NCI-H2107 treated with DMSO at 0.1 percent for 48 hours (cell line): ENCODE measurements around the gene TERT.
A peak's percentile ranks its signal among the peaks of the same experiment; 100 is the strongest.

Source experiments
- DNase-seq: peaks from one replicate; lab custom pipeline; 2025; ENCODE audit not compliant: unreplicated experiment; lab: John Stamatoyannopoulos, UW

TERT gene

DNA sequence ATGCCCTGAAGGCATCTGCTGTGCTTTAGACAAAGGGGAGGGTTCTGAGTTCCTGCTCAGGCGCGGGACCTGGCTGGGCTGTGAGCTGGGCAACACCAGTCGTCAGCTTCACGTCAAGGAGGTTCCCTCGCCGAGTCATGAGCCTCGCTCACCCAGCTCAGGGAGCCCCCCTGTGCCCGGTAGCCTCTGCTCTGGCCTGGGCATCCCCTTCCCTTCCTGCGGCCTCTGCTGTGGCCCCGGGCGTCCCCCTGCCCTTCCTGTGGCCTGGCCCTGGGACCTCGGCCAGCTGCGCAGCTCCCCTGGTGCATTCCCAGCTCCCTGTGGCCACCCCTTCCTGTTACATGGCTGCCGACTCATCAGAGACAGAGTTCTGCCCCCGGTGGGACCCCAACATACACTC lies 29.8 kb downstream of the TERT start:
- DNase-seq: no peak

DNA sequence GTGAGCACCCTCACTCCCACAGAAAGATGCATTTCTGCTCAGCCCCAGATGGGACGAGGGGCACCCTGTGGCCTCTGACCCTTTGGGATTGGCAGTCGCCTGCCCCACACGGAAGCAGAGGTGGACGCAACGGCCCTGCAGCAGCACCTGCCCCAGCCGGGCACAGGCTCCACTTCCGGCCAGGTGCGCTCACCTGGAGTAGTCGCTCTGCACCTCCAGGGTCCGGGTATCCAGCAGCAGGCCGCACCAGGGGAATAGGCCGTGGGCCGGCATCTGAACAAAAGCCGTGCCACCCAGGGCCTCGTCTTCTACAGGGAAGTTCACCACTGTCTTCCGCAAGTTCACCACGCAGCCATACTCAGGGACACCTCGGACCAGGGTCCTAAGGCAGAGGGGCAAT lies 30.7 kb downstream of the TERT start:
- no peak for DNase-seq

DNA sequence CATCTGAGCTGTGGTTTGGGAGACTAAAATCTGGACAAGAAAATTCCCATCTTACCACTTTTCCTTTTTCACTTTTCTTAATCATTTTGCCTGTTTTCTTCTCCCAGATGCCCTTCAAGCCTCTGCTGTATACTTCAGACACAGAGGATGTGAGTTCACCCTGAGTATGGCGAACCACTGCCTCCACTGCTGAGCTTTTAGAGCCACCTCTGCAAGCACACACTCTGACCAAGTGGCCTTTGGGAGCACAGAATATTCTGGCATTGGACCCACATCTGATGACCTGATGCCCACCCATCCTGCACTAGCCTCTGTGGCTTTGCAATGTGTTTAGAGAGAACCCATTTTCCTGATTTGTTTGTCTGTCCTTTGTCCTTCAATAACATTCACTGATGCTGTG lies 32.5 kb downstream of the TERT start:
- DNase-seq: no peak

DNA sequence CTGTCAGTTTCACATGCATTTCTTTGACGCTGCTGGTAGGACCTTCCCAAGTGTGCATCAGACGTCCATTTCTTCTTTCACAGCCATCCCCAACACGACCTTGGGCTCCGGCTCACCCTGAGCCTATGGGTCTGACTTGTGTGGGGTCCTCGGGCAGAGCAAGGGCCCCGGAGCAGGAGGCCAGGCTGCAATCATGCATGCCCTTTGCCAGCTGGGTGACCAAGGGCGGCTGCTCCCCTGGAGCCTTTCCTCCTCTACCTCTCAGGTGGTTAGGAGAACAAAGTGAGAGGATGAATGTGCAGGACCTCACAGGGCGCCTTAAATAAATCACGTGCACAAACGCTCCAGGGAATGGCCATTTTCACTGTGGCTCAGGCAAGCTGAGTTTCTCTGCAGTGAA lies 33.2 kb downstream of the TERT start:
- no peak for DNase-seq

DNA sequence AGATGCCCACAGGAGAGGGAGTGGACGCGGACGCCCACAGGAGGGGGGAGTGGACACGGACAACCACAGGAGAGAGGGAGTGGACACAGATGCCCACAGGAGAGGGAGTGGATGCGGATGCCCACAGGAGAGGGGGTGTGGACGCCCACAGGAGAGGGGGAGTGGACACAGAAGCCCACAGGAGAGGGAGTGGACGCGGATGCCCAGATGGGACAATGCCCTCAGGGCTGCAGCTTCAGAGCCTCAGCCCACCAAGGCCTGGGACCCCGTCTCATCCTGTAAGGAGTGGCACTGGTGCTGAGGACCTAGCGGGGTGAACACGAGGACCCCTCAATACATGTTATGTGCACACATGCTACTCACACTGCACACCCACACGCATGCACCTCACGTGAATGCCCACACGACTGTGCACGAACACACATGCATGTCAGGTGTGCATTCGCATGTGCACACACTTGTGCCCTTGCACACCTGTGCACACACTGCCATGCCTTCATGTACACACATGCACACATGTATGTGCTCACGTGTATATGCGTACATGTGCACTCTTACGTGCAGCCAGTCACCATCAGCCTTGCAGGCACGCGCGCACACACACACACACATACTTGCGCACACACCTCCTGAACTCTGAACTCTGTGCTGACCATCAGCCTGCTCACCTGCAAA lies 34.9 kb downstream of the TERT start:
- no peak for DNase-seq

DNA sequence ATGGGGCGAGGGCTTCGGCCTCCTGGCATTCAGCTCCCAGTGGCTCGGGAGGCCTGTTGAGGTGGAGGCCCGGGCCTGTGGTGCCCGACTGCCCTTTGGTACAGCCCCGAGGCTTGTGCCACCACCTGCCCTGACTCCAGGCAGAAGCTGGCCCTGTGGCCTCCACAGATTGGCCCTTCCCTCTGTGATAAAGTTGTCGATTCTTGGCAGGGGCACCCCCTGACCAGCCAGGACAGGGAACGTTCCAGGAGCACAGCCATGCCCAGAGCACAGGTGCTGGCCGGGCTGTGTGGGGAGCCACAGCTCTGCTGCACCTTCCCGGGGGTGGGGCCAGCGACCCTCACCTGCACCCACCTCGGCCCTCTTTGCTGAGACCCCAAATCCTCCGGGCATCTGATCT lies 37.0 kb downstream of the TERT start:
- no peak for DNase-seq

DNA sequence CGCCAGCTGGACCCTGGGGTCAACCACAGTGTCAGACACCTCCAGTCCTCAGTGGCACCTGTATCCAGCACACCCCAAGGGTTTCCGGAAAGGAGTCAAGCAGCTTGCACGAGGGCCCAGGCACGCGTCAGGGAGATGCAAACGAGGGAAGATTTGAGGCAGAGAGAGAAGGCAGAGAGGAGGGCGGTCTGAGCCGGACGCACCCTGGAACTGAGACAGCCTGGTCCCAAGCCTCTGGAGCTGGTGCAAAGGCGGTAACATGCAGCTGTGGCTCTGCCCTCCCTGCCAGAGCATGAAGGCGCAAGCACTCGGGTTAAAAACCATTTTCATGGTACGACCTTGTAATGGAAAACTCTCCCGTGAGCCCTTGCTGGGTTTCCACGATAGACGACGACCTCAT lies 37.5 kb downstream of the TERT start:
- DNase-seq: no peak

DNA sequence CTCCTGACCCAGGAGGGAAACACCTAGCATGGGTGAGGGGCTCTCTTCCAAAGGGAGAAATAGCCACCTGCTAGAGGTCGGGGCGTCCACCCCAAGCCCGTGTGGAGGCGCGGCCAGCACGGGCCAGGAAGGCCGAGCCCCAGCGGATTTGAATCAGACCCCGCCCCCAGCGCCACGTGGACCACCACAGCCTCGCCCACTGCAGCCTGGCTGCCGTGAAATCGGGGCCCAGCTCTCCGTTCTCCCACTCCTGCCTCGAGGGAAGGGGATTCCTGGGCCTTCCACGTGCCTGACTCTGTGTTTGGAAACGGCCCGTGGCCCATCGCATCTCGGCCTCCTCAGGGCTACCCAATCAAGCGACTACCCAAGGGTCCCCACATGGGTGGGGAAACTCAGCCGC lies 38.1 kb downstream of the TERT start:
- DNase-seq: no peak

DNA sequence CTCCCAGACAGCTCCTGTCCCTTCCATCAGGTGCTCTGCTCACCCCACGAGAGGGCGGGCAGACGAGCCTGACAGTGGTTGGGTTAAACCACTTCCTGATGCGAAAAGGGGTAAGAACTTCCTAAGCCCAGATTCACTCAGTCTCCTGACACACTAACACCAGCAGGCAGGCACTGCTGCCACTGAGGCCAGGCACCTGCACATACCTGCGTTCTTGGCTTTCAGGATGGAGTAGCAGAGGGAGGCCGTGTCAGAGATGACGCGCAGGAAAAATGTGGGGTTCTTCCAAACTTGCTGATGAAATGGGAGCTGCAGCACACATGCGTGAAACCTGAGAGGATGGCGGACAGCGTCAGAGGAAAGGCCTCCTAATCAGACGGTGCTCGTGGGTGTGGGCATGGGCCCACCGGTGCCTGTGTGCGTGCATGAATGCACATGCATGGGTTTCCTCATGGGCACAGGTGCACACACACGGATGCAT lies 39.7 kb downstream of the TERT start:
- peak; percentile 89 for DNase-seq

DNA sequence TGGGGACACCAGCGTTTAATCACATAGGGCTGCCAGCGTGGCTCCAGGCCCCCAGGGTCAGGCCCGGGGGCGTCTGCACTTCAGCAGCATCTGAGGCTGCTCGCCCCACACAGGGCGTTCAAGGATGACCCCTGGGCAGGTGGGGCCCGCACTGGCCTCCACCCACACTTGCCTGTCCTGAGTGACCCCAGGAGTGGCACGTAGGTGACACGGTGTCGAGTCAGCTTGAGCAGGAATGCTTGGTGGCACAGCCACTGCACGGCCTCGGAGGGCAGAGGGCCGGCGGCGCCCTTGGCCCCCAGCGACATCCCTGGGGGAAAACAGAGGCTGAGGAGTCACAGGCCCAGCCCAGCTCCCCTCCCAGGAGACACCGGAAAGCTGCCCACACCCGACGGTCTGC lies 40.7 kb downstream of the TERT start:
- no peak for DNase-seq

DNA sequence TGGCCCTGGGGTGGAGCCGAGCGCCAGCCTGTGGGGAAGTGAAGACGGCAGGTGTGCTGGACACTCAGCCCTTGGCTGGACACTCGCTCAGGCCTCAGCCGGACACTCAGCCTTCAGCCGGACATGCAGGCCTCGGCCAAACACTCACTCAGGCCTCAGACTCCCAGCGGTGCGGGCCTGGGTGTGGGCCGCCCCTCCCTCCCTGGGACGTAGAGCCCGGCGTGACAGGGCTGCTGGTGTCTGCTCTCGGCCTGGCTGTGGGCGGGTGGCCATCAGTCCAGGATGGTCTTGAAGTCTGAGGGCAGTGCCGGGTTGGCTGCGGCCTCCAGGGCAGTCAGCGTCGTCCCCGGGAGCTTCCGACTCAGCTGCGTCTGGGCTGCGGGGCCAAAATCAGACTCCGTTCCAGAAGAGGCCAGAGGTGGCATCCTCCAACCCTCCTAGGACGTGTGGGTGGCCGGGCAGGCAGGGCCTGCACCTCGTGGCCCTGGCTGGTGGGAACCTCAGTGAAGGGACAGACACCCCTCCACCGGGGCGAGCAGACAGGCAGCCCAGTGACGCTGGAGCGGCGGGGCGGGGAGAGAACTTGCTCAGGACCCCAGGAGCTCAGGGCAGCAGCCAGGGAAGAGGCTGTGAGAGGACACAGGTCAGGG lies 41.3 kb downstream of the TERT start:
- DNase-seq: no peak

DNA sequence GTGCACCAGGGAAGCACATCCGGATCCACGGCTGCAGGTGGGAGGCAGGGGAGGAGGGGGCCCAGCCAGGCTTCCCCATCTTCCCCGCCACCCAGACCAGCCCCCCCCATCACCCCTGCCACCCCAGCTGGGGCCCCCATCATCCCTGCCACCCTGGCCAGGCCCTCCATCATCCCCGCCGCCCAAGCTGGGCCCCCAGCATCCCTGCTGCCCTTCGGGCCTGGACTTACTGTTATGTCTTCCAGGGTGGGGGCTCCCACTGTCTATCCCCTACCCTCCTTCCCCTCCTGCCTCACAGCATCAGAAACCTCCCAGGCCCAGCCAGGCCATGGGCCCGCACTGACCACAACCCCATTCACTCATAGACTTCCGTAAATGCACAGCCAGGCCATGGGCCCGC lies 42.2 kb downstream of the TERT start:
- no peak for DNase-seq

DNA sequence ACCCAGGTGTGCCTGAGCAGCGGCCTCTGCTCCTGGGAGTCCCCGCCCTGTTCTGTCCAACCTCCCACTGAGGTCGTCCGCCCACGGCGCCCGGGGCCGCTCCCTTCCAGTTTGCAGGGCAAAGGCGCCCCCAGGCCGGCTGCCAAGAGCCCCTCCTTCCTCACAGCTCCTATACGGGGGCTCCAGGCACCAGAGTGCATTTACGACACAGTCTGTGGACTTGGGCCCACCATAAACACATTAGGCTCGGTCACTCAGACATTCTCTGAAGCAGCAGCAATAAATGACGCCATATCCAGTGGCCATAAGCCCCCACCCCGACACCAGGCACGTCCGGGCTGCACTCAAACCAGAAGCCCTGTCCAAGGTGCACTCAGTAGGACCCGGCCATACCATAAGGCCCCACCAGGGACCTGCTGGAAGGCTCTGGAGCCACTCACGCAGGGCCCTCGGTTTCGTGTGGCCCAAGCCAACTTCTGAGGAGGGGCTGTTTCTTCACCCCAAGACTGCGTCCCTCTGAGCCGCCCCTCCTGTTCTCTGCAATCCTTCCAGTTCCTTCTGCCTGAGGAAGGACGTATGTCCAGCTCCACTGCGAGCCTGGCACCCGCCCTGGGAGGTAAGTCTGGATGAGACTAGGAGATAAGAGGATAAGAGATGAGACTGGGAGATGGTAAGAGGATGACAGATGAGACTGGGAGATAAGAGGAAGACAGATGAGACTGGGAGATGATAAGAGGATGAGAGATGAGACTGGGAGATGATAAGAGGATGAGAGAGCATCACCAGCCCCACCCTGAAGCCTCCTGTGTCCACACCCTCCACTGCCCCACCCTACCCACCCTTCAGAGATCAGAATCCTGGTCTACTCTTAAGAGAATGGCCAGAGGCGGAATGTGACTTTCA lies 42.9 kb downstream of the TERT start:
- DNase-seq: no peak

DNA sequence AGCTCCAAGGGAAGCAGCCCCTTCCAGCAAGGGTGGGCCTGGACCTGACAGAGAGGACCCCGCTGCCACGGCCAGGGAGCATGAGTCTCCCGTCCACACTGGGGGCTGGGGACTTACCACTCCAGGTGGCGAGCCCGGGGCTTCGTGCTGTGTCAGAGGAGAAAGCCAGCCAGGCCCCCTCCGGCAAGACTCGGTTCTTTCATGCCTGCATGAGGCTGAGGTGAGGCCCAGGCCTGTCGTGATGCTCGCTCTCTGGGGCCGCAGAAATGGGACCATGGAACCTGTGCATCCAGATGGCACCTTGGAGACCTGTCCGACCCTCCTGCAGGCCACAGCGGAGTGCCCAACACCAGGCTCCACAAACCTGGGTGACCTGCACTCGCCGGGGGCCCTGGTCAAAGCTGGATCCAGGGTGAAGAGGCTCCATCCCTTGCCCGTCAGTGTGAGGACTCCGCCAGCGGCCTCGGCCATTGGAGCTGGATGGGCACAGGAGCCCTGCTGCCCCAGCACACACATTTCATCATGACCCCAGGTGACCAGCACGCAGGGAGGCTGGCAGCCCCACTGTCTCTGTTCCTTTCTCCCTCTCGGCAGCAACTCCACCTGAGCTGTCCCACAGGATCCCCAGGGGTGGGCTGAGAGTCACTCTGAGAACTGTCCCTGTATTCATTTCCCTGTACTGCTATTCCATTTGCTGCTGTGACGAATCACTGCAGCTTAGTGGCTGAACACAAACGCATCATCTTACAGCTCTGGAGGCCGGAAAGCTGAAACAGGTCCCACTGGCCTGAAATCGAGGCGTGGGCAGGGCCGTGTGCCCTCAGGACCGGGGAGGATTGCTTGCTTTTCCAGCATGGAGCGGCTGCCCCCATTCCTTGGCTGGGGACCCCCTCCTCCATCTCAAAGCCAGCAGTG lies 45.2 kb downstream of the TERT start:
- no peak for DNase-seq

DNA sequence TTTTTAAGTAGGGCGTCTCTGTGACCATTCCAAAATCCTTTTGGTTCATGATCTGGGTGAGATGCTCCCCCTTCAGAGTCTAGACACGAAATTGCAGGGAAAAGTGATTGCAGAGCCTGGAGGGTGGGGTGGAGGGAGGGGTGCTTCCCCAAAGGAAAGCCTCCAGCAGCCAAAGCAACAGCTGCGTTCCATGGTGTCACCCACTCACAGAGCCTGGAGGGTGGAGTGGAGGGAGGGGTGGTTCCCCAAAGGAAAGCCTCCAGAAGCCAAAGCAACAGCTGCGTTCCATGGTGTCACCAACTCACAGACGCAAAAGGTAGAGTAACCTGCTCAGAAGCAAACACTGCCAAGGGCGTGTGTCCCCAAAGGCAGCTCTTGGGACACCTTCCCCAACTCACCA lies 47.1 kb downstream of the TERT start:
- DNase-seq: peak; percentile 67

DNA sequence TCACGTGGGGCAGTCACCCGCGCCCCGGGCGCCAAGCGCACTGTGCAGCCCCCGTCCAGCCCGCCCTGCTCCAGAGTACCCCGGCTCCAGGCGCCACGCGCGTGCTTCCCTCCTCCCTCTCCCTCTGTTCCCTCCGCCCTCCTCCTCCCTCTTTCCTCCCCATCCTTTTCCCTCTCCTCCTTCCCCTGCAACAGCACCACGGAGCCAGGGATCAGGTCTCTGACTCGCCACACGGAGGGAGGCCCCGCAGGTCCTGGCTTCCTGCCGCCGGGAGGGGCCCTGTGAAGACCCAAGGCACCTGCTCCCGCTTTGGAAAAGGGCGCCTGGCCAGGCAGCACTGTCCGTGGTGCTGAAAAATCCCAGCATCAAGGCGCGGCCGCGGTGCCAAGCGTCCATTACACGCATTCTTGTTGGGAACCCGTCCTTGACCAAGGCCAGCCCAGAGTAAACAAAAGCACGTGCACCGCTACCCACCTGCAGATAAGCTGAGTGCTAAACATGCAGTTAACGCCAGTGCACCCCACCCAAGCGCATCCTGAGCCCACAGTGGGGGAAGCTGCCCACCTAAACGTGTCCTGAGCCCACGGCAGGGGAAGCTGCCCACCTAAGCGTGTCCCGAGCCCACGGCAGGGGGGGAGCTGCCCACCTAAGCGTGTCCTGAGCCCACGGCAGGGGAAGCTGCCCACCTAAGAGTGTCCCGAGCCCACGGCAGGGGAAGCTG lies 48.0 kb downstream of the TERT start:
- no peak for DNase-seq

DNA sequence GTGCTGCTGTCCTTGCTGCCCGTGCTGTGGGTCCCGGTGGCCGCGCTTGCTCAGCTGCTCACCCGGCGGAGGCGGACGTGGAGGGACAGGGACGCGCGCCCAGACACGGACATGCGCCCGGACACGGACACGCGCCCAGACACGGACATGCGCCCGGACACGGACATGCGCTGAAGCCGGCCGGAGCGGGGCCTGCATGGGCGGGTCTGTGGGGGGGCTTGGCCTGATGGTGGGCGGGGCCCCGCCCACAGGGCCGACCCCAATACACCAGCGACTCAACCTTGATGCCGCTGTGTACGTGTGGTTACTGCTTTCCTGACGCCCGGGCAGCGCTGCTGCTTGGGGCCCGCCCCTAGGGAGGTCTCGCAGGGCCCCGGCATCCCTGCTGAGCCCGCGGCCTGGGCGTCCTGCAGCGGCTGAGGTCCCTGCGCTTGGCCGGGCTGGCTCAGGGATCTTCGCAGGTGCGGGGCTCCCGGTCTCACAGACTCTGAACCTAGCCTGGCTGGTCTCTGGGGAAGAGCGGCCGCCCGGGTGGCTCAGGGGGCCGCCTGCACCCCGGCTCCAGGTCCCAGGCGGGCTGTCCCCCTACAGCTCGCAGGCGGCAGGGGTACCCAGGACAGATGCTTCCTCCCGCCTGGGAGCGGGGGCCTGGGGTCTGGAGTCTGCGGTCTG lies 48.8 kb downstream of the TERT start:
- no peak for DNase-seq

DNA sequence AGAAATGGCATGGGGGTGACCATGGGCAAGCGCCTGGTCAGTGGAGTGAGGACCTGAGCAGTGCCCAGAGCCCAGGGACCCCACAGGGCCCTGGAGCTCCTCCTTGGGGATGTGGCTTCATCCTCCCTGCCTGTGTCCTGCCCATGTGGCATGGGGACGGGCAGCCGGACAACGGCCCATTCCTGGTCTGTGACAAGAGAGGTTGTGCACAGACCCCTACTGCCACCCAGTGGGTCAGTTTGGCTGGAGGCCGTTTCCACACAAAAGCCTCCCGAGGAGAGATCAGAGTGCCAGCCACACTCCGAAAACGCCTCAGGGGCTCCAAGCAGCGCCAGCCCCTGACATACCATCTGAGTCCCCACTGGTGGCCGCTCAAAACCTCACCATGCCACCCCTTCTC lies 49.9 kb downstream of the TERT start:
- DNase-seq: no peak

DNA sequence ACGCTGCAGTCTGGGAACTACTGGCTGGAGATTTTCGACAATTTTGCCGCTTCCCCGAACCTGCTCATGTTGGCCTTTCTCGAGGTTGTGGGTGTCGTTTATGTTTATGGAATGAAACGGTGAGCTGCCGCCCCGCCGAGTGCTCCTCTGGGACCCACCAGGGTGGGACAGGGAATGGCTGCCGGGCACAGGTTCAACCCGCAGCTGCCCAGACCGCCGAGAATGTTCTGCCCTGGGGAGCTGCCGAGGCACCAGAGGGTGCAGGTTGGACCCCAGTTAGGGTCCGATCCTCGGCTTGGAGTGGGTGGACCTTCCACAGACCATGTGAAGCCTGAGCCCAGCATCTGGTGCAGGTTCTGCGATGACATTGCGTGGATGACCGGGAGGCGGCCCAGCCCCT lies 50.6 kb downstream of the TERT start:
- DNase-seq: no peak
